ENCODE results near the gene DISC1.
"Not testable (repeated sequence)": the region's sequence is repeated elsewhere in the genome, so short reads cannot be mapped to it uniquely, and the experiment has no call there.

DISC1 gene

GRCh38 chr1:231626535-231626950 is at the start of gene DISC1:
Gene DISC1, plus strand, starts transcription at chr1:231626790. Its CDS starts 78 bp downstream, at chr1:231626868.
- FAIRE-seq: no peak

GRCh38 chr1:231576804-231577718 is 49.5 kb upstream of the DISC1 start:
- FAIRE-seq: no peak

GRCh38 chr1:231580874-231581273 is 45.7 kb upstream of the DISC1 start:
- FAIRE-seq: no peak

- FAIRE-seq: no peak
Measured at GRCh38 chr1:231581859-231582258, 44.7 kb upstream of the DISC1 start.

GRCh38 chr1:231583376-231583775 is 43.2 kb upstream of the DISC1 start:
- no peak for FAIRE-seq

- no peak for FAIRE-seq
Measured at GRCh38 chr1:231584117-231584516, 42.5 kb upstream of the DISC1 start.

- FAIRE-seq: no peak
Measured at GRCh38 chr1:231584921-231585320, 41.7 kb upstream of the DISC1 start.

GRCh38 chr1:231590453-231591198 is 36.0 kb upstream of the DISC1 start:
- no peak for FAIRE-seq

GRCh38 chr1:231591466-231591865 is 35.1 kb upstream of the DISC1 start:
- FAIRE-seq: no peak

GRCh38 chr1:231592809-231593208 is 33.8 kb upstream of the DISC1 start:
- no peak for FAIRE-seq

- FAIRE-seq: not testable (repeated sequence)
Measured at GRCh38 chr1:231593264-231593663, 33.3 kb upstream of the DISC1 start.

- no peak for FAIRE-seq
Measured at GRCh38 chr1:231594123-231594522, 32.5 kb upstream of the DISC1 start.

- FAIRE-seq: no peak
Measured at GRCh38 chr1:231594749-231595148, 31.8 kb upstream of the DISC1 start.

GRCh38 chr1:231596337-231596791 is 30.2 kb upstream of the DISC1 start:
- no peak for FAIRE-seq

GRCh38 chr1:231597971-231598370 is 28.6 kb upstream of the DISC1 start:
- FAIRE-seq: no peak

GRCh38 chr1:231600458-231600976 is 26.1 kb upstream of the DISC1 start:
- no peak for FAIRE-seq

- FAIRE-seq: no peak
Measured at GRCh38 chr1:231601824-231602672, 24.5 kb upstream of the DISC1 start.

- FAIRE-seq: no peak
Measured at GRCh38 chr1:231602673-231602984, 24.0 kb upstream of the DISC1 start.

- no peak for FAIRE-seq
Measured at GRCh38 chr1:231603598-231604275, 22.9 kb upstream of the DISC1 start.

- FAIRE-seq: no peak
Measured at GRCh38 chr1:231604276-231604621, 22.3 kb upstream of the DISC1 start.

- FAIRE-seq: no peak
Measured at GRCh38 chr1:231605149-231606100, 21.2 kb upstream of the DISC1 start.

Data from colon (tissue), 2 donors.